HG02970 (cell line): Measurements from ENCODE around the gene PPP2R5E.
"Not testable (repeated sequence)": the region's sequence is repeated elsewhere in the genome, so short reads cannot be mapped to it uniquely, and the experiment has no call there.

Source experiments
- ATAC-seq: cut with Tn5 transposase; IDR thresholded peaks from one replicate; pipeline ENCODE4 v1.9.1; 2021; ENCODE audit warnings: mild to moderate bottlenecking, moderate library complexity, moderate number of reproducible peaks; ENCODE audit not compliant: unreplicated experiment, low FRiP score

The PPP2R5E gene

GRCh38 chr14:63543000-63543825 lies at the start of gene PPP2R5E:
PPP2R5E (minus strand) TSS chr14:63543377; CDS start chr14:63539685, 3,692 bp downstream.
- ATAC-seq = peak; percentile 98

DNA sequence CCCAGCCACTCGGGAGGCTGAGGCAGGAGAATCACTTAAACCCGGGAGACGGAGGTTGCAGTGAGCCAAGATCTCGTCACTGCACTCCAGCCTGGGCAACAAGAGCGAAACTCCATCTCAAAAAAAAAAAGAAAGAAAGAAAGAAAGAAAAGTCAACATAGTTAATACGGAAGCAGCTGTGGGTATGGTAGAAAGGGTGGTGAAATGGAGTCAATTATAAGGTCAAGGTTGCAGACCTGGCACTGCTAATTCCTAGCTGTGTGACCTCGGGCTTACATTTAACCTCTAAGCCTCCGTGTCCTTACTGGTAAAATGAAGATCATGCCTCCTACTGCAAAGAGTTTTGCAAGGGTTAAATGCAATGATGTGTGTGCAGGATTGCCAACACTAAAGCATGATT lies 39.9 kb upstream of the PPP2R5E start:
- not testable (repeated sequence) for ATAC-seq

DNA sequence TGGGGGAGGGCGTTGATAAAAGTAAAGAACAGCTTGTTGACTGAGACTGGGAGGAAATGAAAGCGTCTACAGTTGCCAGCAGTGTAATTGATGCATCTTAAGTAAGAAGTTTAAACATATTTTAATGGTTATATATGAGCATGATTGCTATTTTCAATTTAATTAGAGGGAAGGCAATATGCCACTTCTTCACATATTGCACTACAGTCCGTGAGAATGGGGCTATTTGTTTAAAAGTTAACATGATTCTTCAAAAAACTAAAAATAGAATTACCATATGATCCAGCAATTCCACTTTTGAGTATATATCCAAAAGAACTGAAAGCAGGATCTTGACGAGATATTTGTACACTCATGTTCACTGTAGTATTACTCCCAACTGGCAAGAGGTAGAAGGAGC lies 38.3 kb upstream of the PPP2R5E start:
- ATAC-seq = no peak

GRCh38 chr14:63578300-63578699 lies 35.1 kb upstream of the PPP2R5E start:
- no peak for ATAC-seq

- ATAC-seq = no peak
Measured at GRCh38 chr14:63573581-63573980, 30.4 kb upstream of the PPP2R5E start.

- no peak for ATAC-seq
Measured at GRCh38 chr14:63565448-63565847, 22.3 kb upstream of the PPP2R5E start.

DNA sequence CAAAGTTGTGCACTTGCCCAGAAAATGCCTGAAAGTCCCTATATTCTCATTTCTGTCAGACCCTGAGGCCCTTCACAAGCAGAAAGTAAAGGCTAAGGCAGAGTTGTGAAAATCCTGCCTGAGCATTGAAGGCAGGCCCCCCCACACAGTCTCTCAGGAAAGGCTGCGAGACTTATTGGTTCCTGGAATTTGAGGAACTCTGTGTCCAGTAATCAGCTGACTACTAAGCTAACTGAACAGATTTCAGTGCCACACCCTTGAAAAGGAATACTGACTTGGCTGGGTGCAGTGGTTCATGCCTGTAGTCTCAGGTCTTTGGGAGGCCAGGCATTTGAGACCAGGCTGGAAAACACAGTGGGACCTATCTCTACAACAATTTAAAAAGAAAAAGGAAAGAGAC lies 21.1 kb upstream of the PPP2R5E start:
- ATAC-seq = no peak

- no peak for ATAC-seq
Measured at GRCh38 chr14:63563370-63564026, 20.3 kb upstream of the PPP2R5E start.

DNA sequence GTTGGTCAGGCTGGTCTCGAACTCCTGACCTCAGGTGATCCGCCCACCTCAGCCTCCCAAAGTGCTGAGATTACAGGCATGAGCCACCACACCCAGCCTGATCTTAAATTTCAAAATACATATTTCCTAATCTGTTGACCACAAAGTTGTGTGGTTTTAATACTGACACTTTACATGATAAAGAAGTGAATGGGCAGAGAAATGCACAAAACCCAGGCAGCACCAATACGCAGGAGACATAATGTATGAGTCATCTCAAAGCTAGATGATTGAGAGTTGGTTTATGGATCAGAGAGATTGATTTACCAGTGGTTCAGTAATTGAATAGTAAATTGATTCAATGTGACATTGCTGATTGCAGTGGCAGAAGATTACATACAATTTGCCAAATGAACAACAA lies 19.2 kb upstream of the PPP2R5E start:
- ATAC-seq = no peak

DNA sequence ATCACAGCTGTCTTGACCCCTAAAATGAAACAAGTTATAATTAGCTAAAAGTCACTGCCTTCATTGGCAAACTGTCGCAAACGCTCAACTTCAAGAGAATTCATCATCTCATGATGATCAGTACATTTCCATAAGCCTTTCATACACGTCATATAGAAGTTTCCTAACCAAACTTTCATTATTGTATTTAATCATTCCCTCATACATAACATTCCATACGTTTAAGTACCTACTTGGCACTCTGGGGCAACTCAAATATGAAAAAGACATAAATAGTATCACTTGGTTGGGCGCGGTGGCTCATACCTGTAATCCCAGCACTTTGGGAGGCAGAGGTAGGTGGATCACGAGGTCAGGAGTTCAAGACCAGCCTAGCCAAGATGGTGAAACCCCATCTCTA lies 12.4 kb upstream of the PPP2R5E start:
- no peak for ATAC-seq

DNA sequence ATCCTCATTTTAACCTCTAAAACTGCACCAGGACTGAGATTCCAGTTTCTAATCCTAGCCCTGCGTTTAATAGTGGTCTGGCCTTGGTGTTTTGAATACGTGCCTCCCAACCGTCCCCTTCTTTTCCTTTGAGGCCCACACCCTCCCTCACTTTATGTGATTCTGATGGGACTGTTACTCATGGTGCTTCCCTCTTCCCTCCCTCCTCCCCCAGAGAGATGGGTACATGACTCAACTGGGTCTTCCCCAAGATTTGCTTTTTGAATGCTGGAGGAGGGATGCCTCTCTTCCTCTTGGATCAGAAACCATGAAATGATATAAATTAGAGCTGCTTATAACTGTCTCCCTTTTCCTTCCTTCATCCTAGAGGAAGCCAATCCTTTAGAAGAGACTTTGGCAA lies 8.2 kb upstream of the PPP2R5E start:
- ATAC-seq = no peak

GRCh38 chr14:63547798-63548335 lies 4.7 kb upstream of the PPP2R5E start:
- no peak for ATAC-seq

GRCh38 chr14:63545431-63545830 lies 2.3 kb upstream of the PPP2R5E start:
- no peak for ATAC-seq

DNA sequence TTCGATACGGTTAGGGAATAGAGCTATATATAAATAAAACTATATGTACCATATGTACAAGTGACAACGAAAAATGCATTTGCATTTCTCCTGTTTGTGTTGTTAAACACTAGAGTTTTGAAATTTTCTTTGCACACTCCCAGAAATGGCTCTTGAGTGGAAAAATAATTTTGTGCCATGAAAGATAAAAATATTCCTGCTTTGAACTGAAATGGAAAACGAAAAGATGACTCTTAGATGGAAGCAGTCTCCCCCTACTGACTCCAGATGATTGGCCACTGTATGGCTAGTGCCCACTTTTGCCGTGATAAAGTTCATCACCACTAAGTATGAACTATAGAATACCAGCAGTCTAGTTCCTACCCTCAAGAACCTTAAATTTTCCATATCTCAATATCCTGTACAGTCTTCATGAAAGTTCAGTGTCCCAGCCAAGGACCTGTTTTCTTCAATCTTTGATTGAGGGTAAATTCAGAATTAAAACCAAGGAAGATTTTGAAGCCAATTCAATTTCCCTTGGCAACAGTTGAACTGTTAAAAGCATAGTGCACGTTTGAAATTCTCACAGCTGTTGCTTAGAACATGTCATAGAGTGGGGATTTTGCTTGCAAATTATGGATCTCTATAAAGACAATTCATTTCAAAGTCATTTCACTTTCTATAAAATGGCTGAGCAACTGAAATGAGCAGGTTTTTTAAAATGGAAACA lies 1.6 kb upstream of the PPP2R5E start:
- no peak for ATAC-seq

DNA sequence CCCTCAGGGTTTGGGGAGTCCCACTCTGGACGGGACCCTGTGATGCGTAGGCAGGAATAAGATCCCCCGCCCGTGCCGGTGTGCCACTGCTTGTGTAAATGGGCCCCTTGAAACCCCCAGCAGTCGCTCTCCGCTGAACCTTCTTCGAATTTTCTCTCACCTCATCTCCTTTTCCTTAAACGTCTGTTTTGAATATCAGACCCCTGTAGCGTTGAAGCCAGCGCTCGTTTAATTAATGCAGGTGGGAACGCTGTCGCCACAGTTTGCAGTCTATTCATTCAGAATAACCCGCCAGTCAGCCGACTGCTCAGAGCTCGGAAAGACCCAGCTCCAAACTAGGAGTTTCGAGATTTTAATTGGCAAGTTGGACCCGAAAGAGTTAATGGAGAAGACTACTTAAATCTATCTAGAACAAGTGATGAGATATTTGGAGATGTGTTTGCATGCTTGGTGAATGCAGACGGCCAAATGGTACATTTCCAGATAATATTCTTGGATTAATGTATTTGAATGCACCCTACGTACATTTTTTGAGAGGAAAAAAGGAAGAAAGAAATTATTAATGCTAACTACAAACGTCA lies 739 bp upstream of the PPP2R5E start:
- no peak for ATAC-seq

GRCh38 chr14:63542231-63542999 lies 762 bp downstream of the PPP2R5E start:
- peak; percentile 1 for ATAC-seq

DNA sequence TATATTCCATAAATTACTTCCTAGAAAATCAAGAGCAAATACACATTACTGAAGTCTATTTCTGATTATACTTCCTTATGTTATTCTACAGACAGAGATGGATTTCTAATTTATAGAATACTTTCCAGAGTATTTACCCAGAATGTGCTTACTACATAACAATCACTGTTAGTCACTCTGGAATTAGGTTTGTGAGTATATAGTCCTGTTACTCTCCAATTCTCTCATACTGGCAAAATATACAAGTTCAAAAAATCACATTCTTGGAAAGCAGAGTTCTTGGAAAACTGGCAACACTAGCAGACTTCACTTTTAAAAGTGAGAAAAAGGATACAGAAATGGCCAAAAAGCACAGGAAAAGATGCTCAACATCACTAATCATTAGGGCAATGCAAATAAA lies 7.3 kb downstream of the PPP2R5E start:
- no peak for ATAC-seq

DNA sequence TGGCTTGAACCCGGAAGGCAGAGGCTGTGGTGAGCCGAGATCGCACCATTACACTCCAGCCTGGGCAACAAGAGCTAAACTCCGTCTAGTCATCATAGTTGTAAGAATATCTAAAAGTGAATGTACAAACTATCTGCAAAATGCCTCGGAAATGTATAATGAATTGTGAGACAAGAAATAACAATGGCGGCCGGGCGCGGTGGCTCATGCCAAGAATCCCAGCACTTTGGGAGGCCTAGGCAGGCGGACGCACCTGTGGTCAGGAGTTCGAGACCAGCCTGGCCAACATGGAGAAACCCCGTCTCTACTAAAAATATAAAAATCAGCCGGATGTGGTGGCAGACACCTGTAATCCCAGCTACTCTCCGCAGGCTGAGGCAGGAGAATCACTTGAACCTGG lies 9.7 kb downstream of the PPP2R5E start:
- ATAC-seq = no peak

- ATAC-seq = no peak
Measured at GRCh38 chr14:63524537-63525155, 18.5 kb downstream of the PPP2R5E start.
